HEK293T (cell line): Measurements from ENCODE around the gene POLR2C.

Experiments used
- ARNT ChIP-seq: fragments of 450-650 bp; IDR thresholded peaks from 2 replicates; pipeline ENCODE4 v1.6.1; 2017; ENCODE audit warnings: mild to moderate bottlenecking
- BHLHE40 ChIP-seq: fragments of 450-650 bp; IDR thresholded peaks from 2 replicates; pipeline ENCODE4 v1.6.1; 2016; ENCODE audit warnings: mild to moderate bottlenecking, moderate library complexity, borderline replicate concordance
- ELF4 ChIP-seq: fragments of 450-650 bp; IDR thresholded peaks from 2 replicates; pipeline ENCODE4 v1.6.1; 2017; ENCODE audit warnings: antibody characterized with exemption
- FOXA1 ChIP-seq: fragments of 450-650 bp; IDR thresholded peaks from 2 replicates; pipeline ENCODE4 v1.6.1; 2016; ENCODE audit warnings: mild to moderate bottlenecking
- FOXK2 ChIP-seq: fragments of 450-650 bp; IDR thresholded peaks from 2 replicates; pipeline ENCODE4 v1.6.1; 2016; ENCODE audit warnings: mild to moderate bottlenecking
- FOXM1 ChIP-seq: fragments of 450-650 bp; IDR thresholded peaks from 2 replicates; pipeline ENCODE4 v1.6.1; 2017; ENCODE audit warnings: mild to moderate bottlenecking, borderline replicate concordance
- L3MBTL2 ChIP-seq: fragments of 450-650 bp; conservative IDR thresholded peaks from 2 replicates; pipeline ENCODE4 v1.6.1; 2016; ENCODE audit warnings: mild to moderate bottlenecking
- LEF1 ChIP-seq: fragments of 450-650 bp; IDR thresholded peaks from 2 replicates; pipeline ENCODE4 v1.6.1; 2017; ENCODE audit warnings: mild to moderate bottlenecking, borderline replicate concordance
- PKNOX1 ChIP-seq: fragments of 450-650 bp; IDR thresholded peaks from 2 replicates; pipeline ENCODE4 v1.6.1; 2016
- SP1 ChIP-seq: fragments of 450-650 bp; IDR thresholded peaks from 2 replicates; pipeline ENCODE4 v1.6.1; 2017
- SUZ12 ChIP-seq: fragments of 450-650 bp; IDR thresholded peaks from 2 replicates; pipeline ENCODE4 v1.6.1; 2016; ENCODE audit warnings: mild to moderate bottlenecking
- TARDBP ChIP-seq: fragments of 450-650 bp; IDR thresholded peaks from 2 replicates; pipeline ENCODE4 v1.6.1; 2016
- ZNF384 ChIP-seq: fragments of 450-650 bp; IDR thresholded peaks from 2 replicates; pipeline ENCODE4 v1.6.1; 2016

DNA sequence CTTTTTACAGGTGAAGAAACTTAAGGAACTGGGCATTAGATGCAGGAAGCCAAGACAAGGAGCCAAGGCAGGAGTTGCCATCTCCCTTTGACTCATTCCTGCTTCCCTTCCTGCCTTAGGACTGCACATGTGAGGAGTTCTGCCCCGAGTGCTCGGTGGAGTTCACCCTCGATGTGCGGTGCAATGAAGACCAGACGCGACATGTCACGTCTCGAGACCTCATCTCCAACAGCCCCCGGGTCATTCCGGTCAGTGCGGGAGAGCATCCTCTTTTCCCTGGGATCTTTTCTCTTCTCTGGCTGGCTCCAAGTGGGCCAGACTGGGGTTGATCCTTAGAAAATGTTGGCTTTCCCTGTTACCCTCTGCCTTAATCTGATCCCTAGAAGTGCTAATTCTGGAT, 6.6 kb downstream of the POLR2C start:
- no peak for TF ChIP-seq SUZ12
- TF ChIP-seq BHLHE40, result no peak
- no peak for TF ChIP-seq FOXM1
- no peak for TF ChIP-seq FOXA1
- TF ChIP-seq SP1, result no peak
- no peak for TF ChIP-seq ARNT
- TF ChIP-seq FOXK2, result no peak
- no peak for TF ChIP-seq L3MBTL2
- no peak for TF ChIP-seq LEF1
- no peak for TF ChIP-seq ZNF384
- no peak for TF ChIP-seq TARDBP
- TF ChIP-seq ELF4, result no peak
- no peak for TF ChIP-seq PKNOX1
